ENCODE data around the gene HMGN2. TPM values are rescaled to one million over a fixed set of nuclear protein-coding genes. Genes with fewer than 3 reads are reported as not detected.

Gene HMGN2
- total RNA-seq, 1 donor from 2014 or later: 145 TPM

GRCh38 chr1:26521669-26522030, 49.4 kb downstream of the HMGN2 start:
- DNase-seq: no peak
- no peak for ATAC-seq
- intact Hi-C loops (cut with micrococcal nuclease): no loop called here

GRCh38 chr1:26522073-26522472, 49.8 kb downstream of the HMGN2 start:
- ATAC-seq: no peak
- intact Hi-C loops (cut with micrococcal nuclease): no loop called here
- DNase-seq: no peak

GRCh38 chr1:26524181-26524580, 51.9 kb downstream of the HMGN2 start:
- intact Hi-C loops (cut with micrococcal nuclease): no loop called here
- ATAC-seq (no peak), DNase-seq (no peak)

Other genes with a start within 250 kb of the HMGN2 start
- 91.1 TPM for gene CEP85, start 238.2 kb upstream of the HMGN2 start, total RNA-seq
- 34.7 TPM for gene SH3BGRL3, start 192.4 kb upstream of the HMGN2 start, total RNA-seq
- gene UBXN11, start 165.8 kb upstream of the HMGN2 start, total RNA-seq: 9.7 TPM
- 6.3 TPM for gene CD52, start 154.5 kb upstream of the HMGN2 start, total RNA-seq
- gene CRYBG2, start 118.3 kb upstream of the HMGN2 start, total RNA-seq: not detected
- not detected for gene ZNF683, start 99.7 kb upstream of the HMGN2 start, total RNA-seq
- not detected for gene LIN28A, start 61.6 kb upstream of the HMGN2 start, total RNA-seq
- 29.3 TPM for gene DHDDS, start 40.1 kb upstream of the HMGN2 start, total RNA-seq
- gene RPS6KA1, start 57.3 kb downstream of the HMGN2 start, total RNA-seq: 4.6 TPM
- gene ARID1A, start 223.6 kb downstream of the HMGN2 start, total RNA-seq: 31.4 TPM

Measured in left ventricle myocardium superior (tissue), 1 donor.